GM12891 (cell line): ENCODE data around the gene EOLA1.
"Not testable (repeated sequence)": the region's sequence is repeated elsewhere in the genome, so short reads cannot be mapped to it uniquely, and the experiment has no call there.

ENCODE experiments used
- POLR2AphosphoS5 ChIP-seq: IDR thresholded peaks from 2 replicates; pipeline ENCODE4 v1.6.1; 2011; ENCODE audit warnings: low read depth, low read length, control low read depth
- TAF1 ChIP-seq: IDR thresholded peaks from 2 replicates; pipeline ENCODE4 v1.6.1; 2011; ENCODE audit warnings: low read depth, low read length, control low read depth

- TF ChIP-seq TAF1, POLR2AphosphoS5: not testable (repeated sequence)
These were observed 6.8 kb upstream of the EOLA1 start for GRCh38 chrX:149533999-149534398.
